Suppressor macrophage treated with lipopolysaccharide for 1 hour (primary cell): Measurements from ENCODE around the gene RARRES2.
A peak's percentile ranks its signal among the peaks of the same experiment; 100 is the strongest.
"Not testable (repeated sequence)": the region's sequence is repeated elsewhere in the genome, so short reads cannot be mapped to it uniquely, and the experiment has no call there.

Experiments
- DNase-seq, 3 donors: peaks; one replicate each; pipeline ENCODE4 v3.0.0-alpha.2; 2020 to 2022

RARRES2 gene

DNA sequence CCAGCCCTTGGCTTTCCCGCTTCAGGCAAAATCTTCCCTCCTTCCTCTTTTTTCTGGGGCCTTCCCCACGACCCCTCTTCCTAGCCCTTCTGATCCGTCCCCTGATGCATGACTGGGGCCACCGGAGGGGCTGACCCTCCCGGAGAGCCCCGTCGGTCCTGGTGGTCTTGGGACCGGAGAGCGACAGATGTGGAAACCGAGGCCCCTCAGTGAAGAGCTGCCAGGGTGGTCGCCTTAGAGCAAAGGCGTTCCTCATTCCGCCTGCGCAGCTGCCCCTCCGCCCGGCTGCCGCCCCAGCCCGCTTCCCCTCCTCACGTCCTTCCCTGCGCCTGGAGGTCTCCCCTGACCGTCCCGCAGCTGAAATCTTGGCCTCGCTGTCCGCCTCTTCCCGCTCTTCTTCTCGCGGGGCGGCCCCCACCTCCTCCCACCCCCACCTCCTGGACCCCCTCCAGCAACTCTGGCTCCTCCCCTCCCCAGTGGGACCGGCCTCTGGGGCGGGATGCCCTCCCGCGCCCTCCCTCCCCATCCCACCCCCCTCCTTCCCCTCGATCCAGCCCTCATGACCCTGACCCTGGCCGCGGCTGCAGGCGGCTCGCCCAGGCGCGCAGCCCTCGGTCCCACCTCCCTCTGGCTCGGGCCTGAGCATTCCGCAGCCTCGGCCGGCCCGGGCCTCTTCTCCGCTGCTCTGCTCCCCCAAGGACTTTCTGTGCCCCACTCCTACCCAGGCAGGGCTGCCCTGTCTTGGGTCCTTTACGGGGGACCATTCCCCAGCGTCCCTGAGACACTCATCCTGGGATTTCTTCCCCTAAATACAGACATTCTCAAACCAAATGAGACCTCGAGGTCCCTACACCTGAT is at the start of gene RARRES2:
Gene RARRES2 (minus strand): TSS at position 367 of the 858 bp plus-strand sequence. CDS start 1,020 bp downstream, outside the sequence.
- DNase-seq, result no peak

DNA sequence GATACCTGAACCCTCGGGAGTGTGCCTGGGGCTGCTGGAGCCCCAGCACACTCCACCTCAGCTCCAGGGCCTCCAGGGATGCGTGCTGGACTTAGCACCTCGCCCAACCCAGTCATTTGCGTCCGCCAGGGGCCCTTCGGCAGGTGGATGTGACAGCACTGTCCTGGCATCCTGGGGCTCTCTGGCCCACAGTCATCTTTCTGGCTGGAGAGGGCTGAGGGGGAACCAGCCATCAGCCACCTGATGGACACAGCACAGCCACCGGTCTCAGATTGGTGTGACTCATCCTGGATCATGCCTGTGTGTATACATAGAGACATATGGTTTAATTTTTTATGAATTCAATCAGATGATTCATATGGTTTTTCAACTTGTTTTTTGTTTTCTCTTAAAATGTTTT is 48.8 kb upstream of the RARRES2 start:
- no peak for DNase-seq

DNA sequence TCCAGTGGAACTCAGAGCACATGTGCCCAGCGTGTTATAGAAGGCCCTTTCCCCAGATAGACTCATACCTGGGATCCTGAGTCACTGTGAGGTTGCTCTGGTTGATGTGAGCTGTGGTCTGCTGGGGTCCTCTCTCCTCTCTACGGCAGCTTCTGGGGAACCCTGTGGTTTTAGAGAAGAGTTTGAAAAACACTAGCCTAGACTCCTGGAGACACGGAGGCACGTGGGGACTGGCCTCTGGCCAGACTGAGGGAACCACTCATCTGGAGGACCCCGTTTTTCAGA is 48.0 kb upstream of the RARRES2 start:
- DNase-seq, result no peak

DNA sequence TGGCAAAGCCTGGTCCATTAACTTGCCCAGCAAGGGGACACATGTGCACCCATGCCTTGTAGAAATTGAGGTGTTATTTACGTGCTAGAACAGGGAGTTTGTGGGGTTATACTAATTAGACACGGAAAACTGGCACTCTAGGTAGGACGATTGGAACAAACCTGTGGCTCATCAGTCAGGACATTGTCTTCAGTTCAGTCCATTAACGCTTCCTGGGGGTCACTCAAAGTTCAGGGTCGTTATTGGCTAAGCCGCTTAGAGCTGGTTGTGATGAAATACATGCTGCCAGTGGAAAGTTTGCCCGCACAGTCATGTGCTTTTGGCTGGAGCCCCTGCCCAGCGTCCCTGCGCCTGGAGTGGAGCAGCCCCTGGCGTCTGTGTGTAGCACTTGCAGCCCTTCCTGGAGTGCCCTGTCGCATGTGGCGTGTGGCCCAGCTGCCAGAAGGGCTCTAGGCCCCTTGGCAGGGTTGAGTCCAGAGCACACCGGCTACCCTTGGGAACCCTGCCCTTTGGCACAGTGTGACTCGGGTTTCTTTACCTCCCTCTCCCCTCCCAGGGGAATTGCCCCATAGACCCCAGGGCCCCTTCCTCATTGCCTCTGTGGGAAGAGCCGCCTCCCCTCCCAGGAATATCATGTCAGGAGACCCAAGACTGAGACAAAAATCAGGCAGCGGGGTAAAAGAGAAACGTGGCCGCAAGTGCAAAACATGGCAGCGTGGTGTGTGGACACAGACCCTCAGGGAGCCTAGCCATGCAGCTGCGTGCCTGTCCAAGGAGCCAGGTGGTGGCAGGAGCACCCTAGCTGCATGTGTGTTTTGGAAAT is 47.5 kb upstream of the RARRES2 start:
- DNase-seq, result peak; percentile 67 to 75 (median 71)

DNA sequence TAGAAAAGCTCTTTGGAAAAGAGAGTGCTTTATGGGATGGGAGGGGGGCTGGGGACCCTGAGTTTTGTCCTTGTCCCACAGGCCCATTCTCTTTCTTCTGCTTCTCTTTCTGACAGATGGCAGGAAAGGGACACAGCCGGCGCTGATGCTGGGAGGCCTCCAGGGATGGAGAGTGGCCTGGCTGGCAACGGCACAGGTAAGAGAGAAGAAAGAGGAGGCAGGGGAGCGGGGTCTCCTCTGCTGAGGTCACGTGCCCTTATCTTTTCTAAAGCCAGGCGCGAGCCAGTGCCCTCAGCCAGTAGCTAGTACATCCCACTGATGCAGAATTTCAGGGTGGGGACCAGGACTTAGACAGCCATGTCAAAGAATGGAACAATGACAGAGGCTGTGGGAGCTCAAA is 46.9 kb upstream of the RARRES2 start:
- no peak for DNase-seq

DNA sequence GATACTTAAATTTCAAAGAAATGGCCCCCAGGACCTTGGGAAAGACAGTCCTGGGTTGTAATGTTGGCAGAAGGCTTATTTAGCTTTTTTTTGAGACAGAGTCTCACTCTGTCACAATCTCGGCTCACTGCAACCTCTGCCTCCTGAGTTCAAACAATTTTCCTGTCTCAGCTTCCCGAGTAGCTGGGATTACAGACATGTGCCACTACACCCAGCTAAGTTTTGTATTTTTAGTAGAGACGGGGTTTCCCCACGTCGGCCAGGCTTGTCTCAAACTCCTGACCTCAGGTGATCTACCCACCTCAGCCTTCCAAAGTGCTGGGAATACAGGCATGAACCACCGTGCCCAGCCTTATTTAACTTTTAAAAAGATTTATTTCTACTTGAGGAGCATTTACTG is 44.5 kb upstream of the RARRES2 start:
- DNase-seq, result not testable (repeated sequence)

DNA sequence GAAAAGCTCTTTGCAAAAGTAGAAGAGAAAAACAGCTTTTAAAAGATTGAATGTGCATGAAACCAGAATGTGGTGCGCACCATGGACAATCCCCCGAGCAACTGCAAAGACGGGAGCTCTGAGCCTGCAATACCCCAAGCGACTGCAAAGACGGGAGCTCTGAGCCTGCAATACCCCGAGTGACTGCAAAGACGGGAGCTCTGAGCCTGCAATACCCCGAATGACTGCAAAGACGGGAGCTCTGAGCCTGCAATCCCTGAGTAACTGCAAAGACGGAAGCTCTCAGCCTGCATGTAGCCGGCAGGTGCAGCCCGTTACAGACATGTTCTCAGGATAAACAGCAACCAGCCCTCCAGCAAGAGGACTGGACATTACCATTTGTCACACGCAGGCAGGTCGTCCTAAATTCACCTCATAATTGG is 43.9 kb upstream of the RARRES2 start:
- DNase-seq, result no peak

DNA sequence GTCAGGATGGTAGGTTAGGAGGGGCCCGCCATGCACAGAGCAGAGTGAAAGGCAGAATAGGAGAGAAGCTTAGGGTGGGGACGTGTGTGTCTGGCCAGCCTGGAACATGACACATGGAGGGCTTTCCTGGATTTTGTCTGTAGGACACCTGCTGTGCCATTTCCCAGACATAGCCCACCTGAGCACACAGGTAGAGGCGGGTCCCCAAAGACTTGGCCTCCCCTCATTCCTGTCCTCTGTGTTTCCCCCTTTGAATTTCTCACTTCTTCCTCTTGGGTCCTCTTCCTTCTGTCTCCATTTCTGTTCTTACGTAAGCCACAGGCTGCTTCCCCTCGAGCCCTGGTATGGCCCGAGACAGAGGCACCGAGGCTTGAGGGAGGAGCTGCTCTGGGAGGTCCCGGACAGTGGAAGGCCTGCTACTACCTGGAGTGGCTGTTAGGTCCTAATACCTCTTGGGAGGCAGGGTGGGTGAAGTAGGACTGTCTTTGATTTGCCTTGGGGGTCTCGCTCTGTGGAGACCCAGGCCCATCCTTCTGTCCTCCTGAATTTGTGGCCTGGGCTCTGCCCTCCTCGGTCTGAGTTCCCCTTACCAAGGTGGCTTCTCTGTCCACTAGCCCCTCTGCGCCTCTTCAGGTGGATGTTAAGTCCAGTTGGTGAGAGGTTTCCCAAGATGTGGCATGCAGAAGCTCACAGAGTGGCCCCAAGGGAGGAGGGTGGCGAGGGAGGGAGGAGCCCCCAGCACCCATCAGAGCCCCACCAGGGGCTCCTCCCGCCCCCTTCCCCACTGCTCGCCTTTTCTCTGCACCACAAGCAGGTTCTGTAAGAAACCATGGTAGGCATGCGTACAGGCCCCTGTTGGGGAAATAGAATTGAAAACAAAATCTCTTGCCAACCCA is 43.2 kb upstream of the RARRES2 start:
- DNase-seq, result peak; percentile 40 to 61 (median 57)

DNA sequence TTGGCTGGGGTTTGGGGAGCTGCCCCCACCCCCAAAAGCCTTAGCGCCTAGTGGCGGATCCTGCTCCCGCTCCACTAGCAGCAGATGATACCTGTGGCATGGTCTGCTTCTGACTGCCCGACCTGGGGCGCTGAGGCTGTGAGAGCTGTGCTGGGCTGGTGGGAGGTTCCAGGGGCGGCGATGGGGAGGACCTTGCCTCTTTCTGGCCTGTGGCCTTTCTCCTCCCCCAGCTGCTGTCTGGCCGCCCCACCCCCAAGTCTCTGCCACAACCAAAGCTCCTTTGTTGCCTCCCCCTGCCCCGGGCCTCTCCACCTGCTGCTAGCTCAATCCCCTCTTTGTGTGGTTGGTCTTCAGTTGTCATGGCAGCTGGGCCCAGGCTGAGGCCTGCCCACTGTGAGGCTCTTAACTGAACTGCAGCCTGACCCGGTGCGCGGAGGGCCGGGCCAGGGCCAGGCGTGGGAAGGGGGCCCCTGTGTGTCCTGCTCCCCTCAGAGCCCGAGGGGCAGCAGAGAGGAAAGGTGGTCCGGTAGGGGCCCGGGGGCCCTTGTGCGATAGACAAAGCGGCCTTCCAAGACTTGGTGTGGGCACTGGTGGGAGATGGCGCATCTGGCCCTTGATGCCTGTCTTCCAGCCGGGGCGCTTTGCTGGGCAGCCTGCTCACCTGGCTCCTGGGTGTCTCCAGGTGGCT is 42.4 kb upstream of the RARRES2 start:
- no peak for DNase-seq

DNA sequence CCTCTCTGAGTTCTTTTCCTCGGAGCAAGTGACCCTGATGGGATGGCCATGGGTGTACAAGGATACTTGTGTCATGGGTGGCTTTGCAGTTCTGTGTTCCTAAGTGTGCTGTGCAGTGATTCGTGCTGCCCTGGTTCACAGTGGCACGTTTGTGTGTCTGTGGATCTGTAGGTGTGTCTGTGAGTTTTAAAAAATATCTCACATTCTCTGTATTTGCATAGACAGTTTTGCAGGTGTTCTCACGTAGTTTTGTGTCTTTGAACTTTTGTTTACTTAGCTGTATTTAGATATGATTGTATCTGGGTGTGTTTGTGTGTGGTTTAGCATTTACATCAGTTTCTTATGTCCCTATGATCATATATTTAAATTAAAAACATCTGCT is 41.4 kb upstream of the RARRES2 start:
- DNase-seq, result no peak

DNA sequence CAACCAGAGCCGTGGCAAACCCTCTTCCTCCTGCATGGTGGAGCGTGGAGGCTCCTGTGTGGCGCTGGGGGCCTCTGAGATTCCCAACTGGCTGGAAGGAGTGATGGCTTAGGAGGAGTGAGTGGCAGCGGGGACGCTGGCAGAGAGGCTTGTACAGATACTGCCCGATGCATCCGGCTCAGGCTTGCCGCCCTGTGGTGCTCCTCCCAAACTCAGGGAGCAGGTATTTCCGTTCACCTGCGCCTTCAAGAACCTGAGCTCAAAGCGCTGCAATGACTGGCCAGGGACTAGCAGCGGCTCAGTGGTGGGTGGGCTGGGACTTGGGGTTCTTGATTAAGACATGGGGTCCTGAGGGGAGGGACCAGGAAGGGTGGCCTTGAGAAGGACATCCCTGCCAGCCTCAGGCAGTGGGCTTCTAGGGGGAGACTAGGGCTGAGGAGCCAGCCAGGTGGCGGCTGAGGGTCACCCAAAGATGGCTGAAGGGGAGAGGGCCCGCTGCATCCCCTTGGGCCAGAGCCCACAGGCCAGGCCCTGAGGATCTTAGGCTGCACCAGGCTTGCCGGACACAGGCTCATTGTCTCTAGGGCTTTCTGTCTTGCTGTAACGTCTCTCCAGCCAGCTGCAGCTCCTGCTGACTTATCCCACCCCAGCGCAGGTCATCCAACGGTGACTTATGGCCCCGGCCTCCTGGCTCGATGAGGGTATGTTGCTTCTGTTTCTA is 40.9 kb upstream of the RARRES2 start:
- no peak for DNase-seq

DNA sequence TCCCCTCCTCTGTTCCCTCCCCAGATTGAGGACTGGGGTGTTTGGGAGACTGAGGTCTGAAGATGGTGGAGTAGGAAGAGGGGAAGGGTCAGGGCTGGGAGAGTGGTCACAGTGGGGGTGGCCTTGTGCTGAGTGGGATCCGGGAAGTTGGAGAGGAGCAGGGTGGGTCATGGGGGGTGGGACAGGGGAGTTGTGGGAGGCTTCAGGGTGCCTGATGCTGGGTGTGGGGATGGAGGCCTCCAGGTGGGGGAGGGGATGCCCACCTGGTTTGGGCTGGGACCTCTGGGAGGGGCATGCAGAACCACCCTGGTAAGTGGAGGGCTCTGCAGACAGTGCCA is 40.3 kb upstream of the RARRES2 start:
- DNase-seq, result no peak

DNA sequence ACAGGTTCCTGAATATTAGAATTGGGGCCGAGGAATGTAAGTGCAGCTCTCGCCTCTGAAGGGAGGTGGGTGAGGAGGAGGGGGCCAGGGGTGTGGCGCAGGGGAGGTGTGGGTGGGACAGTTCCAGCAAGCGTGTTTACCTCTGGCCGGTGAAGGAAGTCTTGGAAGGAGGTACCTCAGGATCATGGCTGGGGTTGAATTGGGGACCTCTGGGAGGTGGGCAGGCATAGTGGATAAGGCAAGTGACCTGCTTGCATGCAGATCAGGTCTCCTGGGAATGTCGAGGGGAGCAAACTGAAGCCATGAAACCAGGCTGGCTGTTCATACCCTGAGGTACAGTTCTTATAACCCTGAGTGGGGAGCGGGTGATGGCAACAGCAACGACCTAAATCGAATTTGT is 39.7 kb upstream of the RARRES2 start:
- no peak for DNase-seq

DNA sequence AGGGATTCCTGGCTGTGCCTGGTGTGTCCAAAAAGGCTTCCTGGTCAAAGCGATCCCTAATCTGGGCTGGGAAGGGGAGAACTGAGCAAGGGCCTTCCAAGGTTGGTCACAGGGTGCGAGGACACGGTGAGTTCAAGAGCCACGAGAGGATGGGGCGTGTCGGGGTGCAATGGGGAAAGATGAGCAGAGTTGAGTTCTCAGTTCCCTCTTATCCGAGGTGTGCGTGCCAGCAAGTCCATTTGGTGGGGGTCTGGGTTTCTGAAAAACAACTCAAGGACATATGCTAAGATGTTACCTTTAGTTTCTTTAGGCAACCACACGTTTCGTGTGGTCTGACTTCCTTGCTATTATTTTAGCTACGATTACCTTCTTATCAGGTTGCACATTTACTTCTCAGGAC is 39.0 kb upstream of the RARRES2 start:
- no peak for DNase-seq

DNA sequence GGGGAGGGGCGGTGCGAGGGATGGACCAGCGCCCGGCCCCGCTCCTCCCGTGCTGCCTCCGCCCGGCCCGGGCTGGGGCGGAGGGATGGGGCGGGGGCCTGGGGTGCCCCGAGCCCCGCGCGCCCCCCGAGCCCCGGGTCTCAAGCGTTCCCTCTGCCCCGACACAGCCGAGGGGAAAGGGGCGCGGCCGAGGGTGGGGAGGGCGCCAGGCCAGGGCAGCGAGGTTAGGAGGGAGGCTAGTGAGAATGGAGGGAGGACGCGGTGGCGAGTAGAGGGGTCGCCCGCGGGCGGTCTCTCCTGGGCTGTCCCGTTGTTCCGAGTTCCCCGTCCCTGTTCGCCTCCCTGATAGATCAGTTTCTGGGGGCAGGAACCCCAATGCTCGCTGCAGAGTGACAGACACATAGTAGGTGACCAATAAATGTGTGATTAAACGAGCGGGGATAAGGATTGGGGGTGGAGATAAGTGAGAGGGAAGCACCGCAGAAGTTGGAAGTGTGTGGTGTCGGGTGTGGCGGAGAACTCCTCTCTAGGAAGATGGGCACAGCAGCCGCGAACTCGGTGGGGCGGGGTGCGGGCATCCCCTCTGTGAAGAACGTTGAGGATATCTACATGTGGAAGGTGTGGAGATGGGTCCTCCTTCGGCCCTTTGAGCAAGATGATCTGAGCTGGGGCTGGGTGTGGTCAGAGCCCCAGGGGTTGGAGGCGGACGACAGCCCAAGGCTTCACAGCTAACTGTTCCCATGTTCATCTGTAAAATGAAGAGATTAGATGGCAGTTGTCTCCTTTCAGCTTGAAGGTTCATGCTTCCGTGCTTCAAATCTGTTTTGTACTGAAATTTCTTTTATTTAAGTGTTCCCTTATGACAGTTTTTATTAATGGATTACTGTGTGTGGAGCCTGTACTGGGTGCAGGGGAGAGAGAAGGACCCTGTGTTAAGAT is 38.3 kb upstream of the RARRES2 start:
- DNase-seq, result peak; percentile 27 to 49 (median 34)

DNA sequence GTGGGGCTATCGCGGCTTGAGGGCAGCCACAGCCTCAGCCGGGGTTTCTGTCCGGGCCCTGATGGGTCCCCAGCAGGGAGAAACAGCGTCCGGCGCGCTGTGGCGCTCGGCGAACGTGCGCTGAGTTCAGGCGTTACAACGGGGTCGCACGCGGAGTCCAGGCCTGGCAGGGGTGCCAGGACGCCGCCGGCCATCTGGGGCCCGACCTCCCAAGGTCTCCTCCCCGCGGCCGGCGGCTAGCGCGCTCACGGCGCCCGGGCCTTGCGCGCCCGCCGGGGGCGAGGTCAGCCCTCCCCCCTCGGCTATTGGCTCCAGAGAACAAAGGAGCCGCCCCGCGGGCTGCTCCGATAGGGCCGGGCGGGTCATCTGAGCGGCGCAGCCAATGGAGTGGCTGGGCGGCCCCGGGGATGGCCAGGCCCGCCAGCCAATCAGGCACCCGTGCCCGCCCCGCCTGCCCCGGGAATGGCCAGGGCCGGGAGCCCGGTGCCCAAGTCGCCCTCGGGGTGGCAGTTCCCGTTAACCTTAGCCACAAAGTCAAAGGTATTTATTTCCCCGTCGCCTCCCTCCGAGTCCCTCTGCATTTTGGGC is 37.5 kb upstream of the RARRES2 start, which contains the start of gene ZNF775:
Gene ZNF775 (plus strand): TSS at position 478 of the 588 bp plus-strand sequence. CDS start 9,141 bp downstream, outside the sequence.
- peak; percentile 97 to 99 (median 98) for DNase-seq

DNA sequence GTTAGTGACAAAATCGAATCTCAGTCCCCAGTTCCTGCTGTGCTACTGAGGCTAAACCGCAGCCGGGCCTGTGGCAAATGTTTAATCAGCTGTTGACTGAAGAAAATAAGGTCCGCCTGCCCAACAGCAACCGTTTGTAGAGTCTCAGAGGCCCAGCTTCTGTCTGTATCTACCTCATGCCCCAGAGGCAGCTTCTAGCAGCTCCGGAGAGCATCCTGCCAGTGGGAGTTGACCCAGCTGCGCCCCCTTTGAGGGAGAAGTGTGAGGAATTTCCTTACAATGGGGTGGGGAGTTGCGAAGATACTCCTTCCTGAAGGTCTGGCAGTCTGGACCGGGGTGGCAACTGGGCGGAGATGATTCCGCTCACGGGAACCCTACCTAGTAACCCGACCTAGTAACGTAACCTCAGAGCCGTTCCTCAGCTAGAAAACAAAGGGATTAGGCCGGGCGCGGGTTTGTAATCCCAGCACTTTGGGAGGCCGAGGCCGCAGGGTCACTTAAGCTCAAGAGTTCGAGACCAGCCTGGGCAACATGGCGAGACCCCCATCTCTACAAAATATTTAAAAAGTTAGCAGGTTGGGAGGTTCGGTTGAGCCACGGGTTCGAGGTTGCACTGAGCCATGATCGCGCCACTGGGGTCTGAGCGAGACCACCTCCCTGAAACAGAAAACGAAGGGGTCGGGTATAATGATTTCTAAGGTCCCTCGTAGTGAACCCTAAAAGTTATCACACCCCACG is 36.9 kb upstream of the RARRES2 start:
- DNase-seq, result peak; percentile 51 to 65 (median 52)

DNA sequence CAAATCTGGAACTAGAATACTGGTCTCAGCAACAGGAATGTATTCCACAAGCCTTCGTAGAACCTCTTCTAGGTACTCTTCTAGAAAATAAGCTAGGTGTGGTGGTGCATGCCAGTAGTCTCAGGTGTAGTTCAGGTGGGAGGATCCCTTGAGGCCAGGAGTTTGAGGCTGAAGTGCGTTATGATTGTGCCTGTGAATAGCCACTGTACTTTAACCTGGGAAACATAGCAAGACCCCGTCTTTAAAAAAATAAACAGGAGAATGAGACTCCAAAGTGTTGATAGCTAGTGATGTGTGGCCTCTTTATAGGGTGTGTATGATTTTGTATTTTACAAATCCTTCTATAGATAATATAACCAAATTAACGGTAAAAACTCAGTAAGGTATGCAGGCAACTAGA is 36.2 kb upstream of the RARRES2 start:
- no peak for DNase-seq

DNA sequence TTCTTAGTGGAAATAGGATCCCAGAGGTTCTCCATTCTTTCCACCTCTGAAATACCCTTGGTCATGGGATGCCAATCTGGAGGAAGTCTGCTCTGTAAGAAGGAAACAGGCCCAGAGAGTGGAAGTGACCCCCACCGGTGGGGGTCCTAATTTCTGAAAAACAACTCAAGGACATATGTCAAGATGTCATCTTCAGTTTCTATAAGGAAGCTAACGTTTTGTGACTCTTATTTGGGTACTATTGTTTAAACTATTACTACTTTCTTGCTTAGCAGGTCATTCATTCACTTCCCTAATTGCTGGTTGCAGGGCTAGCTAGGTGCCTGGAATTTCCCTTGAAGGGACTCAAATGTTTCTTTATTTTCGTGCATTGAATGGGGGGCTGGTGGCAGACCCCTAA is 35.8 kb upstream of the RARRES2 start:
- peak; percentile 57 to 63 (median 61) for DNase-seq
